SK-N-SH treated with all-trans-retinoic acid at 6 μM for 48 hours (cell line): ENCODE data around the gene MRPL34.

Experiments
- ATAC-seq: fragments of 200-7000 bp; cut with Tn5 transposase; 3 replicates; pipeline ENCODE4 v1.9.1; 2020; ENCODE audit warnings: mild to moderate bottlenecking, moderate library complexity
- ARNTL ChIP-seq: fragments of 450-650 bp; formaldehyde crosslinking; IDR thresholded peaks from 2 replicates; pipeline ENCODE4 v1.5.0; 2020; ENCODE audit warnings: low read depth, mild to moderate bottlenecking, moderate library complexity, borderline replicate concordance
- BACH2 ChIP-seq: fragments of 250-450 bp; sonication (Bioruptor Pico); IDR thresholded peaks from 2 replicates; pipeline ENCODE4 v1.9.0; 2021; ENCODE audit warnings: mild to moderate bottlenecking, borderline replicate concordance
- CREB5 ChIP-seq: fragments of 250-450 bp; sonication (Bioruptor Pico); IDR thresholded peaks from 2 replicates; pipeline ENCODE4 v1.5.1; 2020; ENCODE audit warnings: low read depth, mild to moderate bottlenecking, moderate library complexity
- CSDC2 ChIP-seq: fragments of 250-450 bp; sonication (Bioruptor Pico); IDR thresholded peaks from 2 replicates; pipeline ENCODE4 v1.5.0; 2020; ENCODE audit warnings: mild to moderate bottlenecking, moderate library complexity
- ESRRG ChIP-seq: fragments of 250-450 bp; sonication (Bioruptor Pico); IDR thresholded peaks from 2 replicates; pipeline ENCODE4 v1.6.1; 2021; ENCODE audit warnings: mild to moderate bottlenecking
- GLIS3 ChIP-seq: fragments of 250-450 bp; sonication (Bioruptor Pico); IDR thresholded peaks from 2 replicates; pipeline ENCODE4 v1.5.0; 2020; ENCODE audit warnings: mild to moderate bottlenecking, moderate library complexity
- ISL1 ChIP-seq: fragments of 250-450 bp; sonication (Bioruptor Pico); IDR thresholded peaks from 2 replicates; pipeline ENCODE4 v2.1.2; 2022; ENCODE audit warnings: mild to moderate bottlenecking, moderate library complexity
- OSR1 ChIP-seq: fragments of 250-450 bp; sonication (Bioruptor Pico); IDR thresholded peaks from 2 replicates; pipeline ENCODE4 v1.8.0; 2022; ENCODE audit warnings: moderate library complexity, mild to moderate bottlenecking, inconsistent platforms
- POU6F1 ChIP-seq: fragments of 250-450 bp; sonication (Bioruptor Pico); IDR thresholded peaks from 2 replicates; pipeline ENCODE4 v1.8.0; 2021; ENCODE audit warnings: low read depth, mild to moderate bottlenecking, moderate library complexity, borderline replicate concordance
- PPARA ChIP-seq: fragments of 250-450 bp; sonication (Bioruptor Pico); IDR thresholded peaks from 2 replicates; pipeline ENCODE4 v1.5.0; 2020; ENCODE audit warnings: mild to moderate bottlenecking, borderline replicate concordance
- RARB ChIP-seq: fragments of 250-450 bp; sonication (Bioruptor Pico); IDR thresholded peaks from 2 replicates; pipeline ENCODE4 v1.8.0; 2021; ENCODE audit warnings: mild to moderate bottlenecking, moderate library complexity
- SNAI2 ChIP-seq: fragments of 250-450 bp; sonication (Bioruptor Pico); IDR thresholded peaks from 2 replicates; pipeline ENCODE4 v1.5.0; 2020; ENCODE audit warnings: mild to moderate bottlenecking, moderate library complexity
- TOX ChIP-seq: fragments of 250-450 bp; sonication (Bioruptor Pico); IDR thresholded peaks from 2 replicates; pipeline ENCODE4 v1.8.0; 2021; ENCODE audit warnings: mild to moderate bottlenecking, moderate library complexity, borderline replicate concordance
- ZC3H10 ChIP-seq: fragments of 250-450 bp; sonication (Bioruptor Pico); IDR thresholded peaks from 2 replicates; pipeline ENCODE4 v1.5.1; 2021; ENCODE audit warnings: mild to moderate bottlenecking, moderate library complexity
- ZFP3 ChIP-seq: fragments of 250-450 bp; sonication (Bioruptor Pico); IDR thresholded peaks from 2 replicates; pipeline ENCODE4 v1.5.0; 2020; ENCODE audit warnings: mild to moderate bottlenecking, moderate library complexity
- ZFP30 ChIP-seq: fragments of 450-650 bp; formaldehyde crosslinking; IDR thresholded peaks from 2 replicates; pipeline ENCODE4 v1.5.0; 2022; ENCODE audit warnings: mild to moderate bottlenecking, moderate library complexity
- ZNF565 ChIP-seq: fragments of 450-650 bp; formaldehyde crosslinking; conservative IDR thresholded peaks from 2 replicates; pipeline ENCODE4 v1.5.0; 2020; ENCODE audit warnings: low read depth, mild to moderate bottlenecking, moderate library complexity
- ZNF70 ChIP-seq: fragments of 450-650 bp; formaldehyde crosslinking; IDR thresholded peaks from 2 replicates; pipeline ENCODE4 v1.5.0; 2020; ENCODE audit warnings: mild to moderate bottlenecking, moderate library complexity
- ZNF8 ChIP-seq: fragments of 450-650 bp; formaldehyde crosslinking; IDR thresholded peaks from 2 replicates; pipeline ENCODE4 v1.5.0; 2020; ENCODE audit warnings: mild to moderate bottlenecking, moderate library complexity
- TF ChIP-seq, protein P1 (sequence below): fragments of 250-450 bp; sonication (Bioruptor Pico); IDR thresholded peaks from 2 replicates; pipeline ENCODE4 v1.5.0; 2020; ENCODE audit warnings: mild to moderate bottlenecking, moderate library complexity

Gene MRPL34

DNA sequence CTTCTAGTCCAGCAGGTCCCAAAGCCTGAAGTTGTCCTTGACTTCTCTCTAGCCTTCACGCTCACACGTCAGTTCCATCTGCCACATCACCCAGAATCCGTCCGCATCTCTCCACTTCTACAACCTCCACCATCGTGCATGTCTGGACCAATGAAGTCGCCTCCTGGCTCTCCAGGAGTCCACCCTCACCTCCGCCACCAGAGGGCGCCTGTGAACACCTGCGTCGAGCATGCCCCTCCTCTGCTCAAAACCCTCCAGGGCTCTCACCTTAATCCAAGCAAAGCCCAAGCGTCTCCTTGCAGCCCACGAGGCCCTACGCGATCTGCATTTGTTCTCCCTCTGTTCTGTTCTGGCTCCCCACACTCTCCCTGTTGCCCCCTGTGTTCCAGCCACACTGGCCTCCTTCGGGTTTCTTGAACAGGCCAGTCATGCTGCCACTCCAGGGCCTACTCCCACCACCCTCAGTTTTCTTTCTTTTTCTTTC, 44.8 kb upstream of the MRPL34 start:
- ATAC-seq, result peak; percentile 98
- TF ChIP-seq, protein P1, sequence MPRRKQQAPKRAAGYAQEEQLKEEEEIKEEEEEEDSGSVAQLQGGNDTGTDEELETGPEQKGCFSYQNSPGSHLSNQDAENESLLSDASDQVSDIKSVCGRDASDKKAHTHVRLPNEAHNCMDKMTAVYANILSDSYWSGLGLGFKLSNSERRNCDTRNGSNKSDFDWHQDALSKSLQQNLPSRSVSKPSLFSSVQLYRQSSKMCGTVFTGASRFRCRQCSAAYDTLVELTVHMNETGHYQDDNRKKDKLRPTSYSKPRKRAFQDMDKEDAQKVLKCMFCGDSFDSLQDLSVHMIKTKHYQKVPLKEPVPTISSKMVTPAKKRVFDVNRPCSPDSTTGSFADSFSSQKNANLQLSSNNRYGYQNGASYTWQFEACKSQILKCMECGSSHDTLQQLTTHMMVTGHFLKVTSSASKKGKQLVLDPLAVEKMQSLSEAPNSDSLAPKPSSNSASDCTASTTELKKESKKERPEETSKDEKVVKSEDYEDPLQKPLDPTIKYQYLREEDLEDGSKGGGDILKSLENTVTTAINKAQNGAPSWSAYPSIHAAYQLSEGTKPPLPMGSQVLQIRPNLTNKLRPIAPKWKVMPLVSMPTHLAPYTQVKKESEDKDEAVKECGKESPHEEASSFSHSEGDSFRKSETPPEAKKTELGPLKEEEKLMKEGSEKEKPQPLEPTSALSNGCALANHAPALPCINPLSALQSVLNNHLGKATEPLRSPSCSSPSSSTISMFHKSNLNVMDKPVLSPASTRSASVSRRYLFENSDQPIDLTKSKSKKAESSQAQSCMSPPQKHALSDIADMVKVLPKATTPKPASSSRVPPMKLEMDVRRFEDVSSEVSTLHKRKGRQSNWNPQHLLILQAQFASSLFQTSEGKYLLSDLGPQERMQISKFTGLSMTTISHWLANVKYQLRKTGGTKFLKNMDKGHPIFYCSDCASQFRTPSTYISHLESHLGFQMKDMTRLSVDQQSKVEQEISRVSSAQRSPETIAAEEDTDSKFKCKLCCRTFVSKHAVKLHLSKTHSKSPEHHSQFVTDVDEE (CRISPR knock-in tag), result no peak
- TF ChIP-seq ZNF8 (CRISPR knock-in tag) (no peak), ISL1 (CRISPR knock-in tag) (no peak)
- TF ChIP-seq, all 23 proteins: peak for 0

DNA sequence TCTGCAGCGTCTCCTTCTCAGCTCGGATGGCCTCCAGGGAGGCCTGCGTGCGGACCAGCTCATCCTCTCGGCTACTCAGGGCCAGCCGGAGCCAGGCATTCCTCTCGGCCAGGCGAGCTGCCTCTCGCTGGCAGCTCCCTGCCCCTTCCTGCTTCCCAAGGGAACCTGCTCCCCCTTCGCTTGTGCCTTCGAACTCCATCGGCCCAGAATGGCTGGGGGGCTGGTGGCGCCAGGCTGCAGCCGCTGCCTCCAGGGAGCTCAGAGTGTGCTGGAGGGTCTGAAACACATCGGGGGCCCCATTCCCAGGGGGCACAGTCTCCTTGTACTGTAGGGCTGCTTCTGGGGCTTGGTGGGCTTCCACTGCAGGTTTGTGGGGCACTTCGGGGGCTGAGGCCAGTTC, 43.1 kb upstream of the MRPL34 start:
- ATAC-seq, result no peak
- no peak for TF ChIP-seq BACH2 (CRISPR knock-in tag)
- TF ChIP-seq ZC3H10, result no peak
- no peak for TF ChIP-seq OSR1 (CRISPR knock-in tag)
- TF ChIP-seq CREB5 (CRISPR knock-in tag), result no peak
- TF ChIP-seq ISL1 (CRISPR knock-in tag), result no peak

DNA sequence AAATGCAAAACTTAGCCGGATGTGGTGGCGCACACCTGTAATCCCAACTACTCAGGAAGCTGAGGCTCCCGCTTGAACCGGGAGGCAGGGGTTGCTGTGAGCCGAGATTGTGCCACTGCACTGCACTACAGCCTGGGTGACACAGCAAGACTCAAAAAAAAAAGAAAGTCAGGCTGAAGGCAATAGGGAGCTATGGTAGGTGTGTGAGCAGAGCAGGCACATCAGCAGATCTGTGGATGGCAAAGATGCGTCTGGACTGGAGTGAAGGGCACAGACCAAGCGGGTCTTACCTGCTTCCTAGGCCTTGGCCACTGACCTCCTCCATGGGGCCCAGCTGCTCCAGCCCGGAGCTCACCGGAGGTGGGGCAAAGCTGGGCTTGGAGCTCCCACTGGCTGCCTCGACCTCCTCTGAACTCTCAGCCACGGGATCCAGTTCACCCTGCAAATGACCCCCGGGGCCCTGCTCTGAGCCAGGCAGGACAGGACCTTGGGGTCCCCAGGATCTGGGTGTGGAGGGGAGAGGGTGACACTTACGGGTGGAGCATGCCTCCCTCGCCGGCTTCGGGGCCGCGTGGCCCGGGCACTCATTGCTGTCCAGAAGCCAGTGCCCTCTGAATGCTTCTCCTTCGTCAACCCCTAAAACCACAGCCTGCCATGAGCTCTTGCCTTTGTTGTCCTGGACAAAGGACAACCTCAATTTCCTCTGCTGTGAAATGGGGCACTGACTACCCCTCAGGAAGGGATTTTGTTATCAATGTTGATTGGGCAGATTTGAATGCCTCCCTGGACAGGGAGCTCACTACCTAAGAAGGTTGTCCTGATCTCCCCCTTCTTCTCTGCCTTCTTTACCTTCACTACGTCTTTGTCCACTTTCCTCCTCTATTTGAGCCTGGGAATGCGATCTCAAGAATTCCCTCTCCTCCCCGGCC, 41.7 kb upstream of the MRPL34 start:
- no peak for TF ChIP-seq BACH2 (CRISPR knock-in tag)
- no peak for TF ChIP-seq OSR1 (CRISPR knock-in tag)
- no peak for TF ChIP-seq RARB (CRISPR knock-in tag)
- TF ChIP-seq PPARA, result no peak
- no peak for TF ChIP-seq TOX
- TF ChIP-seq CSDC2 (CRISPR knock-in tag), result no peak
- TF ChIP-seq, protein P1 (CRISPR knock-in tag), result no peak
- no peak for TF ChIP-seq ISL1 (CRISPR knock-in tag)

DNA sequence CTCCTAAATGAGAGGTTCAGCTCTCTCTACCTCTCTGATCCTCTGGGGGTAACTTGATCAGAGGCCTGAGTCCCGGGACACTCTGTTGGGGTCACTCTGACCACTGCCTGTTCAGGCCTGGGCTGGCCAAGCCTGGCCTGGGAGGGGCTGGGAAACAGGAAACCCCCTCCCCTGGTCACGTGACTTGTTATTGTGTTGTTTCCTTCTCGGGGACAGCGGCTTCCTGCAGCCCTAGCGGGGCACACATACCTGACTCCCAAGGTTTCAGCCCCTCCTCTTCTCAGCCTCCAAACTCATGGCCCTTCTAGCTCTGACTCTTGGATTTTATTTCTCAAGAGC, 41.1 kb upstream of the MRPL34 start, which contains the start of gene USHBP1:
Gene USHBP1 (minus strand): TSS at position 105 of the 339 bp plus-strand sequence. CDS start 446 bp downstream, outside the sequence.
- no peak for ATAC-seq
- no peak for TF ChIP-seq ZNF565 (CRISPR knock-in tag)
- TF ChIP-seq, all 23 proteins: peak for 0

More for the DNA sequence above, 41.7 kb upstream of the MRPL34 start:
- ATAC-seq, result no peak

DNA sequence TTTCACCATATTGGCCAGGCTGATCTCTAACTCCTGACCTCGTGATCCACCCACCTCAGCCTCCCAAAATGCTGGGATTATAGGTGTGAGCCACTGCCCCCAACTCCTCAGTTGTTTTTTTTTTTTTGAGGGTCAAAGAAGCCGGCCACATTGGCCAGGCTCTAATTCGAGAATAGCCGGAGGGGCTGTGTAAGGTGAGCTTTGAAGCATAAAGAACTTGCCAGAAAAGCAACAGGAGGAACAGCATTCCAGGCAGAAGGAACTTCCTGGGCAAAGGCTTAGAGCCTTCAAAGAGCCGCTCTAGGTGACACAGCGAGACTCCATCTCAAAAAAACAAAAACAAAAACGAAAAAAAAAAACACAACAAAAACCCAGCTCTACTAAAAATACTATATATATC, 39.6 kb upstream of the MRPL34 start:
- no peak for ATAC-seq
- TF ChIP-seq, protein P1 (CRISPR knock-in tag), result no peak
- TF ChIP-seq ISL1 (CRISPR knock-in tag), result no peak
- no peak for TF ChIP-seq SNAI2 (CRISPR knock-in tag)
- TF ChIP-seq ZFP3 (CRISPR knock-in tag), result no peak
- TF ChIP-seq GLIS3 (CRISPR knock-in tag), result no peak
- no peak for TF ChIP-seq OSR1 (CRISPR knock-in tag)
- no peak for TF ChIP-seq PPARA
- no peak for TF ChIP-seq CSDC2 (CRISPR knock-in tag)
- TF ChIP-seq ZNF8 (CRISPR knock-in tag), result no peak
- no peak for TF ChIP-seq TOX
- no peak for TF ChIP-seq ESRRG (CRISPR knock-in tag)
- TF ChIP-seq RARB (CRISPR knock-in tag), result no peak
- TF ChIP-seq ZNF70 (CRISPR knock-in tag), result no peak
- no peak for TF ChIP-seq ZC3H10
- TF ChIP-seq ZFP30 (CRISPR knock-in tag), result no peak
- no peak for TF ChIP-seq POU6F1
- no peak for TF ChIP-seq ARNTL (CRISPR knock-in tag)
- TF ChIP-seq BACH2 (CRISPR knock-in tag), result no peak
- no peak for TF ChIP-seq ZNF565 (CRISPR knock-in tag)
